ENCODE results near the gene RNF152. TPM values are rescaled to one million over a fixed set of nuclear protein-coding genes. Genes with fewer than 3 reads are reported as not detected.

The RNF152 gene
- total RNA-seq, 1 experiment from 2014 or later = 1.7 TPM

- H3K27me3 Mint-ChIP-seq (ENCODE audit: insufficient read depth, unreplicated experiment) = no peaks in the 10 kb centered on the region
- no peaks in the 10 kb centered on the region for H3K9me3 Mint-ChIP-seq (ENCODE audit: unreplicated experiment)
- intact Hi-C loops (cut with micrococcal nuclease) = no loop called here
Observed at GRCh38 chr18:61887838-61888237, 5.0 kb downstream of the RNF152 start.

GRCh38 chr18:61883547-61883946 lies 9.3 kb downstream of the RNF152 start:
- BruUV-seq (replicated peaks) = no TSS peak
- CTCF ChIA-PET = interaction anchor here (1.5 to 1.9 kb wide), 2 partner anchors 247 to 248 kb away, joined by 4 to 6 read pairs; no protein-coding TSS in a partner anchor

More at GRCh38 chr18:61887838-61888237, 5.0 kb downstream of the RNF152 start:
- ChIA-PET POLR2A (no interaction called here), CTCF (no interaction called here)
- Mint-ChIP-seq H3K36me3 (ENCODE audit: insufficient read depth, unreplicated experiment) (peaks cover 19% of the 10 kb centered on the region), H3K4me3 (ENCODE audit: unreplicated experiment) (no peak overlapping the region), H3K4me1 (ENCODE audit: insufficient read depth, unreplicated experiment) (peaks cover 24% of the 10 kb centered on the region), H3K27ac (ENCODE audit: low read depth, unreplicated experiment) (no peak overlapping the region)
- DNase-seq (ENCODE audit: unreplicated experiment) = no peak
- BruUV-seq (replicated peaks) = no TSS peak
- TF ChIP-seq CTCF (IDR thresholded peaks at IDR 0.05; ENCODE audit: unreplicated experiment) = no peak

GRCh38 chr18:61882296-61883004 lies 10.4 kb downstream of the RNF152 start:
- DNase-seq (ENCODE audit: unreplicated experiment) = no peak
- POLR2A ChIA-PET = interaction anchor here (0.6 to 1.2 kb wide), 5 partner anchors 8 to 1727 kb away, joined by 3 to 6 read pairs (median 3); no protein-coding TSS in a partner anchor
- CTCF ChIA-PET = interaction anchor here (1.9 kb wide), 1 partner anchor 246 kb away, joined by 4 read pairs; no protein-coding TSS in a partner anchor
- intact Hi-C loops (cut with micrococcal nuclease) = no loop called here
- Mint-ChIP-seq H3K27ac (ENCODE audit: low read depth, unreplicated experiment) (no peak overlapping the region), H3K27me3 (ENCODE audit: insufficient read depth, unreplicated experiment) (no peaks in the 10 kb centered on the region), H3K4me1 (ENCODE audit: insufficient read depth, unreplicated experiment) (peaks cover 8% of the 10 kb centered on the region), H3K9me3 (ENCODE audit: unreplicated experiment) (no peaks in the 10 kb centered on the region), H3K4me3 (ENCODE audit: unreplicated experiment) (no peak overlapping the region), H3K36me3 (ENCODE audit: insufficient read depth, unreplicated experiment) (peaks cover 7% of the 10 kb centered on the region)
- BruUV-seq (replicated peaks) = no TSS peak
- TF ChIP-seq CTCF (IDR thresholded peaks at IDR 0.05; ENCODE audit: unreplicated experiment) = no peak

More at GRCh38 chr18:61883547-61883946, 9.3 kb downstream of the RNF152 start:
- POLR2A ChIA-PET = interaction anchor here (0.7 to 0.8 kb wide), 2 partner anchors 10 to 33 kb away, joined by 3 read pairs; no protein-coding TSS in a partner anchor
- H3K27me3 Mint-ChIP-seq (ENCODE audit: insufficient read depth, unreplicated experiment) = no peaks in the 10 kb centered on the region
- H3K36me3 Mint-ChIP-seq (ENCODE audit: insufficient read depth, unreplicated experiment) = peaks cover 13% of the 10 kb centered on the region
- DNase-seq (ENCODE audit: unreplicated experiment) = no peak
- H3K4me3 Mint-ChIP-seq (ENCODE audit: unreplicated experiment) = no peak overlapping the region
- intact Hi-C loops (cut with micrococcal nuclease) = no loop called here
- H3K27ac Mint-ChIP-seq (ENCODE audit: low read depth, unreplicated experiment) = no peak overlapping the region
- H3K4me1 Mint-ChIP-seq (ENCODE audit: insufficient read depth, unreplicated experiment) = peaks cover 8% of the 10 kb centered on the region
- no peak for TF ChIP-seq CTCF (IDR thresholded peaks at IDR 0.05; ENCODE audit: unreplicated experiment)
- no peaks in the 10 kb centered on the region for H3K9me3 Mint-ChIP-seq (ENCODE audit: unreplicated experiment)

GRCh38 chr18:61876899-61877298 lies 15.9 kb downstream of the RNF152 start:
- no TSS peak for BruUV-seq (replicated peaks)
- CTCF ChIA-PET = interaction anchor here (1.7 kb wide), 1 partner anchor 295 kb away, joined by 4 read pairs; no protein-coding TSS in a partner anchor

More at GRCh38 chr18:61876899-61877298, 15.9 kb downstream of the RNF152 start:
- no peak for DNase-seq (ENCODE audit: unreplicated experiment)
- H3K27ac Mint-ChIP-seq (ENCODE audit: low read depth, unreplicated experiment) = no peak overlapping the region
- no peaks in the 10 kb centered on the region for H3K4me1 Mint-ChIP-seq (ENCODE audit: insufficient read depth, unreplicated experiment)
- H3K4me3 Mint-ChIP-seq (ENCODE audit: unreplicated experiment) = no peak overlapping the region
- H3K9me3 Mint-ChIP-seq (ENCODE audit: unreplicated experiment) = no peaks in the 10 kb centered on the region
- POLR2A ChIA-PET = interaction anchor here (1.1 kb wide), 1 partner anchor 16 kb away, joined by 3 read pairs; no protein-coding TSS in a partner anchor
- H3K27me3 Mint-ChIP-seq (ENCODE audit: insufficient read depth, unreplicated experiment) = no peaks in the 10 kb centered on the region
- no peak for TF ChIP-seq CTCF (IDR thresholded peaks at IDR 0.05; ENCODE audit: unreplicated experiment)
- peaks cover 7% of the 10 kb centered on the region for H3K36me3 Mint-ChIP-seq (ENCODE audit: insufficient read depth, unreplicated experiment)
- intact Hi-C loops (cut with micrococcal nuclease) = no loop called here
